K562 (cell line): ENCODE data around the gene DPYSL4. TPM values are rescaled to one million over a fixed set of nuclear protein-coding genes. Genes with fewer than 3 reads are reported as not detected.

Experiments used
- ATAC-seq: fragments of 200-7000 bp; cut with Tn5 transposase; 3 replicates; pipeline ENCODE4 v1.9.1; 2020; ENCODE audit warnings: moderate library complexity
- BruUV-seq: library from RNA; stranded (reverse); fragments of 400-500 nt; replicated peaks from 2 replicates; lab custom pipeline; 2021; lab: Mats Ljungman, UMichigan
- CTCF ChIA-PET: fragments of 300-600 bp; formaldehyde crosslinking; extraction: SDS; loops from one replicate; lab custom pipeline; 2021; ENCODE audit warnings: low intra/inter-chr PET ratio; lab: Yijun Ruan, JAX
- POLR2A ChIA-PET: fragments of 300-600, 350-650 bp; sonication (Branson Sonifier 250); formaldehyde crosslinking; extraction: SDS; loops from one replicate; lab custom pipeline; 2021; ENCODE audit warnings: antibody characterized with exemption, inconsistent platforms; lab: Yijun Ruan, JAX
- DNase-seq, 4 experiments: peaks; one replicate each; pipeline versions ENCODE4 v3.0.0 to v3.0.0-alpha.2; 2011 to 2018; ENCODE audit warnings: low spot score in 3 of 4, mixed read lengths in 3 of 4; ENCODE audit errors: extremely low read depth in 1 of 4
- FAIRE-seq: peaks from 2 replicates; lab custom pipeline; 2011; peaks lifted over from hg19 to GRCh38; lab: Jason Lieb, UNC
- H2AFZ ChIP-seq: 2 replicates; pipeline ENCODE4 v1.6.0; 2011; ENCODE audit warnings: low read depth, low read length, control low read depth, inconsistent platforms
- H3K27ac ChIP-seq: fragments of 200-600 bp; 3 replicates; pipeline ENCODE4 v1.8.0; 2011; ENCODE audit warnings: low read depth, mild to moderate bottlenecking, control low read depth, inconsistent platforms, low read length, moderate library complexity, mixed read lengths; ENCODE audit errors: extremely low read depth
- H3K27me3 ChIP-seq, 2 experiments: fragments of 300-600 bp in 1 of 2; 2 replicates in 1 of 2; 3 replicates in 1 of 2; pipeline versions ENCODE4 v1.6.0 to v1.8.0; 2011; ENCODE audit warnings: inconsistent platforms in 2 of 2, low read length in 2 of 2, mild to moderate bottlenecking in 1 of 2, mixed read lengths in 1 of 2, moderate library complexity in 1 of 2; ENCODE audit not compliant: control insufficient read depth in 2 of 2, insufficient read depth in 2 of 2
- H3K36me3 ChIP-seq: fragments of 300-600 bp; 3 replicates; pipeline ENCODE4 v1.8.0; 2011; ENCODE audit warnings: mild to moderate bottlenecking, low read length, inconsistent platforms; ENCODE audit not compliant: control insufficient read depth, insufficient read depth
- H3K4me1 ChIP-seq, 2 experiments: fragments of 200-600 bp in 1 of 2; replicated peaks in 1 of 2; 2 replicates in 1 of 2; 3 replicates in 1 of 2; pipeline versions ENCODE4 v1.5.1 to v1.8.0; 2011; ENCODE audit warnings: inconsistent platforms in 2 of 2, low read length in 2 of 2, mild to moderate bottlenecking in 1 of 2, mixed read lengths in 1 of 2, moderate library complexity in 1 of 2; ENCODE audit not compliant: control insufficient read depth in 2 of 2, insufficient read depth in 2 of 2
- H3K4me2 ChIP-seq: 2 replicates; pipeline ENCODE4 v1.6.1; 2011; ENCODE audit warnings: low read length, control low read depth, inconsistent platforms, mixed read lengths; ENCODE audit not compliant: insufficient read depth
- H3K4me3 ChIP-seq: fragments of 200-600 bp; sonication (generic), shearing (Covaris generic); 2 replicates; pipeline ENCODE4 v1.5.1; 2016; ENCODE audit warnings: control low read depth, inconsistent platforms
- H3K79me2 ChIP-seq: fragments of 200-600 bp; 3 replicates; pipeline ENCODE4 v1.8.0; 2011; ENCODE audit warnings: low read length, inconsistent platforms; ENCODE audit not compliant: control insufficient read depth, insufficient read depth
- H3K9ac ChIP-seq, 2 experiments: 2 replicates each; pipeline versions ENCODE4 v1.6.0 to v1.6.1; 2011; ENCODE audit warnings: low read depth in 2 of 2, low read length in 2 of 2, control low read depth in 1 of 2, inconsistent platforms in 1 of 2, mild to moderate bottlenecking in 1 of 2, mixed read lengths in 1 of 2; ENCODE audit not compliant: insufficient read depth in 1 of 2
- H3K9me1 ChIP-seq: one replicate; pipeline ENCODE4 v1.6.0; 2011; ENCODE audit warnings: inconsistent platforms, mild to moderate bottlenecking, low read length, moderate library complexity; ENCODE audit not compliant: control insufficient read depth, insufficient read depth
- H3K9me3 ChIP-seq: replicated peaks from 2 replicates; pipeline ENCODE4 v1.5.1; 2011; ENCODE audit warnings: low read depth, low read length, inconsistent platforms; ENCODE audit not compliant: control insufficient read depth, insufficient read depth
- H4K20me1 ChIP-seq: replicated peaks from 2 replicates; pipeline ENCODE4 v1.6.1; 2011; ENCODE audit warnings: low read length, inconsistent platforms, mixed read lengths; ENCODE audit not compliant: control insufficient read depth, insufficient read depth
- E2F5 ChIP-seq: sonication (generic); formaldehyde crosslinking; IDR thresholded peaks from 2 replicates; pipeline ENCODE4 v1.8.0; 2022; ENCODE audit warnings: mild to moderate bottlenecking, missing genetic modification reagents
- HLTF ChIP-seq: fragments of 450-650 bp; IDR thresholded peaks from 2 replicates; pipeline ENCODE4 v1.6.1; 2016
- NFRKB ChIP-seq: fragments of 450-650 bp; IDR thresholded peaks from 2 replicates; pipeline ENCODE4 v1.6.1; 2016; ENCODE audit warnings: low read depth
- NFXL1 ChIP-seq: fragments of 450-650 bp; formaldehyde crosslinking; IDR thresholded peaks from 2 replicates; pipeline ENCODE4 v1.4.0; 2021; ENCODE audit warnings: mild to moderate bottlenecking
- SIRT6 ChIP-seq: IDR thresholded peaks from one replicate; pipeline ENCODE4 v1.6.1; 2012; ENCODE audit warnings: low read depth, mild to moderate bottlenecking, control low read depth, inconsistent platforms, low read length, moderate library complexity
- TARDBP ChIP-seq: fragments of 450-650 bp; IDR thresholded peaks from 2 replicates; pipeline ENCODE4 v1.6.1; 2016
- THRA ChIP-seq: fragments of 450-650 bp; IDR thresholded peaks from 2 replicates; pipeline ENCODE4 v1.6.1; 2017; ENCODE audit warnings: mild to moderate bottlenecking, moderate library complexity
- WGBS: fragments of 100-300 bp; shearing (Covaris generic); methylation state at CpG from one replicate; pipeline ENCODE4 v1.1.6; 2016; ENCODE audit warnings: low coverage, mixed read lengths; ENCODE audit not compliant: insufficient coverage; ENCODE audit errors: missing lambda C conversion rate; 5-methylcytosine and 5-hydroxymethylcytosine counted together
- in situ Hi-C: fragments of 300-500 bp; cut with MboI; formaldehyde crosslinking; loops from 4 replicates; pipeline ENCODE4 v1.15.0; 2018; ENCODE audit warnings: inconsistent platforms, mixed read lengths
- intact Hi-C: fragments of 100-400 bp; cut with micrococcal nuclease; formaldehyde crosslinking; loops from 2 replicates; pipeline ENCODE4 v1.14.2; 2022
- polyA plus RNA-seq, 8 experiments: library from polyadenylated mRNA; depleted of rRNA in 4 of 8; stranded (reverse) in 5 of 8; unstranded in 3 of 8; fragments of >200 nt; fragmentation: Nextera tagmentation in 2 of 8; fragmentation: Illumina TruSeq in 1 of 8; extraction: Ambion mirVana in 2 of 8; extraction: Trizol in 1 of 8; gene quantifications; 2 replicates each; pipeline versions ENCODE4 v1.2.1 to v1.2.3, GENCODE V29; 2011 to 2014; ENCODE audit warnings: inconsistent platforms in 1 of 8, missing spikeins in 1 of 8
- total RNA-seq, 7 experiments: library from RNA; depleted of rRNA in 6 of 7; stranded (reverse); fragments of >200 nt in 6 of 7; fragmentation: Illumina TruSeq in 2 of 7; extraction: Trizol in 2 of 7; gene quantifications; 2 replicates each; pipeline versions ENCODE4 v1.2.1 to v1.2.3, GENCODE V29; 2011 to 2021; ENCODE audit warnings: low replicate concordance in 1 of 7
- TF ChIP-seq, protein P1 (sequence below): fragments of 250-450 bp; sonication (Bioruptor Pico); IDR thresholded peaks from 2 replicates; pipeline ENCODE4 v1.5.0; 2021; ENCODE audit warnings: mild to moderate bottlenecking, borderline replicate concordance
- TF ChIP-seq, protein P2 (sequence below): fragments of 250-450 bp; sonication (Bioruptor Pico); IDR thresholded peaks from 2 replicates; pipeline ENCODE4 v1.5.1; 2021; ENCODE audit warnings: mild to moderate bottlenecking

DPYSL4 gene
- total and polyA plus RNA-seq, 9 of the 15 experiments (the other 6 are each of a cell fraction or from before 2014, with no cell fraction given): 0.03 TPM; not detected in 8

DNA sequence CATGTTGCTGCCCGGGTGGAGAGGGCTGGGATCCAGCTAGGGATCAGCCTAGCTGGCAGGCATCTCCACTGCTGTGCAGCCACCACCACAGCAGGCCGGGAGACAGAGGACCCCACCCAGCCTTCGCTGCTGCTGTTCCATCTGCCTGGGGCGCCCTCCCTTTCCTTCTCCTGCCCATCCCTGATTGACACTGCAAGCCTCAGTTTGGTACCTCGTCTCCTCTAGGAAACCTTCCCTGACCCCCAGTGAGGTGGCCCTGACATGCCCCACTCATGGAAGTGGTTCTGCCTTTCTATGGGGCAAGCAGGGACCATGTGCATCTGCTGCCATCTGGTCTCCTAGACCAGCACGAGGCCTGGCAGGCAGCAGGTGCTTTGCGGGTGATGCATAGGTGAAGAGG lies 30.4 kb upstream of the DPYSL4 start:
- H2AFZ ChIP-seq: no peak overlapping the region
- no peak overlapping the region for H3K9ac ChIP-seq
- CTCF ChIA-PET: no interaction called here
- in situ Hi-C loops (no loop called here), intact Hi-C loops (no loop called here)
- H3K4me3 ChIP-seq: no peak overlapping the region
- no peak overlapping the region for H3K4me2 ChIP-seq
- H3K9me3 ChIP-seq: no peaks in the 10 kb centered on the region
- no TSS peak for BruUV-seq
- no peaks in the 10 kb centered on the region for H3K79me2 ChIP-seq
- WGBS: 0% methylated on average over 5 of the region's 7 CpGs
- H3K9me1 ChIP-seq: no peaks in the 10 kb centered on the region
- H3K27ac ChIP-seq: no peak overlapping the region
- ATAC-seq: no peak
- no peaks in the 10 kb centered on the region for H3K27me3 ChIP-seq
- no peaks in the 10 kb centered on the region for H4K20me1 ChIP-seq
- TF ChIP-seq E2F5 (CRISPR knock-in tag) (no peak), NFXL1 (no peak), NFRKB (no peak), TARDBP (no peak), SIRT6 (no peak), THRA (no peak), HLTF (no peak)
- TF ChIP-seq, protein P1, sequence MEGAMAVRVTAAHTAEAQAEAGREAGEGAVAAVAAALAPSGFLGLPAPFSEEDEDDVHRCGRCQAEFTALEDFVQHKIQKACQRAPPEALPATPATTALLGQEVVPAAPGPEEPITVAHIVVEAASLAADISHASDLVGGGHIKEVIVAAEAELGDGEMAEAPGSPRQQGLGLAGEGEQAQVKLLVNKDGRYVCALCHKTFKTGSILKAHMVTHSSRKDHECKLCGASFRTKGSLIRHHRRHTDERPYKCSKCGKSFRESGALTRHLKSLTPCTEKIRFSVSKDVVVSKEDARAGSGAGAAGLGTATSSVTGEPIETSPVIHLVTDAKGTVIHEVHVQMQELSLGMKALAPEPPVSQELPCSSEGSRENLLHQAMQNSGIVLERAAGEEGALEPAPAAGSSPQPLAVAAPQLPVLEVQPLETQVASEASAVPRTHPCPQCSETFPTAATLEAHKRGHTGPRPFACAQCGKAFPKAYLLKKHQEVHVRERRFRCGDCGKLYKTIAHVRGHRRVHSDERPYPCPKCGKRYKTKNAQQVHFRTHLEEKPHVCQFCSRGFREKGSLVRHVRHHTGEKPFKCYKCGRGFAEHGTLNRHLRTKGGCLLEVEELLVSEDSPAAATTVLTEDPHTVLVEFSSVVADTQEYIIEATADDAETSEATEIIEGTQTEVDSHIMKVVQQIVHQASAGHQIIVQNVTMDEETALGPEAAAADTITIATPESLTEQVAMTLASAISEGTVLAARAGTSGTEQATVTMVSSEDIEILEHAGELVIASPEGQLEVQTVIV (CRISPR knock-in tag): no peak
- TF ChIP-seq, protein P2, sequence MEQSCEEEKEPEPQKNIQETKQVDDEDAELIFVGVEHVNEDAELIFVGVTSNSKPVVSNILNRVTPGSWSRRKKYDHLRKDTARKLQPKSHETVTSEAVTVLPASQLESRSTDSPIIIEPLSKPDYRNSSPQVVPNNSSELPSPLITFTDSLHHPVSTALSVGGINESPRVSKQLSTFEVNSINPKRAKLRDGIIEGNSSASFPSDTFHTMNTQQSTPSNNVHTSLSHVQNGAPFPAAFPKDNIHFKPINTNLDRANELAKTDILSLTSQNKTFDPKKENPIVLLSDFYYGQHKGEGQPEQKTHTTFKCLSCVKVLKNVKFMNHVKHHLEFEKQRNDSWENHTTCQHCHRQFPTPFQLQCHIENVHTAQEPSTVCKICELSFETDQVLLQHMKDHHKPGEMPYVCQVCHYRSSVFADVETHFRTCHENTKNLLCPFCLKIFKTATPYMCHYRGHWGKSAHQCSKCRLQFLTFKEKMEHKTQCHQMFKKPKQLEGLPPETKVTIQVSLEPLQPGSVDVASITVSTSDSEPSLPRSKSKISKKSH: no peak
- no peaks in the 10 kb centered on the region for H3K4me1 ChIP-seq
- FAIRE-seq: no peak
- no peaks in the 10 kb centered on the region for H3K36me3 ChIP-seq
- POLR2A ChIA-PET: no interaction called here
- no peak for DNase-seq
